GM23248 (cell line): ENCODE results near the gene LIMS2. TPM values are rescaled to one million over a fixed set of nuclear protein-coding genes. Genes with fewer than 3 reads are reported as not detected.
A peak's percentile ranks its signal among the peaks of the same experiment; 100 is the strongest.

Experiments used
- DNase-seq: peaks from one replicate; pipeline ENCODE4 v3.0.0-alpha.2; 2015
- H2AFZ ChIP-seq: fragments of 200-600 bp; sonication (generic); 2 replicates; pipeline ENCODE4 v1.6.1; 2016; ENCODE audit warnings: antibody characterized with exemption
- H3F3A ChIP-seq: fragments of 200-600 bp; sonication (generic); 2 replicates; pipeline ENCODE4 v1.6.1; 2016; ENCODE audit warnings: mild to moderate bottlenecking, antibody characterized with exemption, mixed run types; ENCODE audit not compliant: insufficient read depth
- H3K27ac ChIP-seq: fragments of 200-600 bp; sonication (generic); 2 replicates; pipeline ENCODE4 v1.5.1; 2016; ENCODE audit warnings: mild to moderate bottlenecking
- H3K27me3 ChIP-seq: fragments of 200-600 bp; sonication (generic); replicated peaks from 2 replicates; pipeline ENCODE4 v1.6.1; 2016; ENCODE audit warnings: mild to moderate bottlenecking; ENCODE audit not compliant: insufficient read depth
- H3K36me3 ChIP-seq: fragments of 200-600 bp; sonication (generic); 2 replicates; pipeline ENCODE4 v1.6.1; 2016; ENCODE audit warnings: low read depth, mild to moderate bottlenecking
- H3K4me1 ChIP-seq: fragments of 200-600 bp; sonication (generic); 2 replicates; pipeline ENCODE4 v1.6.1; 2016; ENCODE audit warnings: mild to moderate bottlenecking; ENCODE audit not compliant: insufficient read depth
- H3K4me2 ChIP-seq: fragments of 200-600 bp; sonication (generic); one replicate; pipeline ENCODE4 v1.6.1; 2016; ENCODE audit warnings: mild to moderate bottlenecking; ENCODE audit not compliant: unreplicated experiment
- H3K4me3 ChIP-seq: fragments of 200-600 bp; sonication (generic); 2 replicates; pipeline ENCODE4 v1.5.1; 2016; ENCODE audit warnings: mild to moderate bottlenecking
- H3K79me2 ChIP-seq: fragments of 200-600 bp; sonication (generic); 2 replicates; pipeline ENCODE4 v1.6.1; 2016; ENCODE audit warnings: mild to moderate bottlenecking; ENCODE audit not compliant: insufficient read depth
- H3K9ac ChIP-seq: fragments of 200-600 bp; sonication (generic); 2 replicates; pipeline ENCODE4 v1.6.1; 2016; ENCODE audit warnings: mild to moderate bottlenecking
- H3K9me2 ChIP-seq: fragments of 200-600 bp; sonication (generic); 2 replicates; pipeline ENCODE4 v1.6.1; 2016; ENCODE audit warnings: mixed run types, mild to moderate bottlenecking, moderate library complexity; ENCODE audit not compliant: insufficient read depth
- H3K9me3 ChIP-seq: fragments of 200-600 bp; sonication (generic); one replicate; pipeline ENCODE4 v1.6.1; 2017; ENCODE audit warnings: low read depth
- H4K20me1 ChIP-seq: fragments of 200-600 bp; sonication (generic); 2 replicates; pipeline ENCODE4 v1.6.0; 2016; ENCODE audit not compliant: insufficient read depth
- EZH2 ChIP-seq: fragments of 200-600 bp; sonication (generic); IDR thresholded peaks from 2 replicates; pipeline ENCODE4 v1.6.1; 2018; ENCODE audit warnings: antibody characterized with exemption, mild to moderate bottlenecking; ENCODE audit not compliant: insufficient read depth, poor library complexity, severe bottlenecking
- EZH2phosphoT487 ChIP-seq: fragments of 200-600 bp; sonication (generic); IDR thresholded peaks from 2 replicates; pipeline ENCODE4 v1.6.1; 2018; ENCODE audit warnings: antibody characterized with exemption, moderate library complexity, mild to moderate bottlenecking, low read depth; ENCODE audit not compliant: insufficient read depth
- WGBS, 2 experiments: methylation state at CpG; one replicate each; pipeline ENCODE4 v1.1.6; 2015 to 2017; ENCODE audit warnings: low lambda C conversion rate in 2 of 2, low coverage in 1 of 2; ENCODE audit errors: missing lambda C conversion rate in 2 of 2; 5-methylcytosine and 5-hydroxymethylcytosine counted together
- in situ Hi-C: fragments of 300-500 bp; cut with MboI; formaldehyde crosslinking; loops from 2 replicates; pipeline ENCODE4 v1.15.0; 2020
- polyA plus RNA-seq: library from polyadenylated mRNA; unstranded; fragments of >200 nt; fragmentation: Nextera tagmentation; extraction: Ambion mirVana; gene quantifications from 2 replicates; pipeline ENCODE4 v1.2.1, GENCODE V29; 2016
- total RNA-seq: library from RNA; depleted of rRNA; stranded (reverse); fragments of >200 nt; shearing (Covaris generic); gene quantifications from 2 replicates; pipeline ENCODE4 v1.2.3, GENCODE V29; 2014

LIMS2 gene
- total and polyA plus RNA-seq, 2 experiments from 2014 or later, result 7.2 to 30.4 TPM

- Histone ChIP-seq H3K36me3 (no peaks in the 10 kb centered on the region), H3K4me1 (peaks cover 9% of the 10 kb centered on the region), H3K9me2 (no peaks in the 10 kb centered on the region), H2AFZ (peak overlapping the region; percentile 66; the same call in 1 of the 2 replicates), H3K27ac (peak overlapping the region; percentile 55), H3K27me3 (no peaks in the 10 kb centered on the region), H3K79me2 (no peaks in the 10 kb centered on the region), H3K9ac (peak overlapping the region; percentile 52; the same call in 1 of the 2 replicates), H3K4me3 (no peak overlapping the region), H3K9me3 (no peaks in the 10 kb centered on the region), H4K20me1 (no peaks in the 10 kb centered on the region), H3F3A (no peaks in the 10 kb centered on the region), H3K4me2 (peak overlapping the region; percentile 50)
- no peak for TF ChIP-seq EZH2phosphoT487
- in situ Hi-C loops, result no loop called here
- WGBS, 2 experiments, result 72 to 85% methylated on average over 12 to 13 of the region's 13 CpGs
- no peak for DNase-seq
Observed at GRCh38 chr2:127637236-127637630, 38.1 kb downstream of the LIMS2 start.

- H4K20me1 ChIP-seq, result no peaks in the 10 kb centered on the region
- no peaks in the 10 kb centered on the region for H3K9me2 ChIP-seq
- no peaks in the 10 kb centered on the region for H3K79me2 ChIP-seq
- TF ChIP-seq EZH2, result no peak
- TF ChIP-seq EZH2phosphoT487, result no peak
- in situ Hi-C loops, result no loop called here
- 80 to 84% methylated on average over 22 to 32 of the region's 33 CpGs for WGBS, 2 experiments
- no peak overlapping the region for H3K4me2 ChIP-seq
- no peak overlapping the region for H3K27ac ChIP-seq
- no peak overlapping the region for H3K9ac ChIP-seq
- H3K4me1 ChIP-seq, result peaks cover 9% of the 10 kb centered on the region
- no peaks in the 10 kb centered on the region for H3K27me3 ChIP-seq
- H3K36me3 ChIP-seq, result no peaks in the 10 kb centered on the region
- H3K4me3 ChIP-seq, result no peak overlapping the region
- H3F3A ChIP-seq, result no peaks in the 10 kb centered on the region
- H2AFZ ChIP-seq, result no peak overlapping the region
- no peak for DNase-seq
- H3K9me3 ChIP-seq, result no peaks in the 10 kb centered on the region
Observed at GRCh38 chr2:127636248-127637235, 38.8 kb downstream of the LIMS2 start.

GRCh38 chr2:127635380-127636237 is 39.7 kb downstream of the LIMS2 start:
- no peak for DNase-seq
- Histone ChIP-seq H3K4me2 (no peak overlapping the region), H3K4me1 (peaks cover 9% of the 10 kb centered on the region), H3K79me2 (no peaks in the 10 kb centered on the region), H3K4me3 (no peak overlapping the region), H2AFZ (no peak overlapping the region), H3K27ac (no peak overlapping the region), H3K36me3 (no peaks in the 10 kb centered on the region), H3K27me3 (no peaks in the 10 kb centered on the region), H3K9me2 (no peaks in the 10 kb centered on the region), H3K9ac (no peak overlapping the region), H3K9me3 (no peaks in the 10 kb centered on the region), H4K20me1 (no peaks in the 10 kb centered on the region), H3F3A (no peaks in the 10 kb centered on the region)
- TF ChIP-seq EZH2phosphoT487 (no peak), EZH2 (no peak)
- in situ Hi-C loops, result no loop called here
- 90% methylated on average over 16 to 19 of the region's 19 CpGs for WGBS, 2 experiments

GRCh38 chr2:127634626-127635379 is 40.5 kb downstream of the LIMS2 start:
- peaks cover 9% of the 10 kb centered on the region for H3K4me1 ChIP-seq
- no peaks in the 10 kb centered on the region for H3K36me3 ChIP-seq
- H3K9me2 ChIP-seq, result no peaks in the 10 kb centered on the region
- no peak overlapping the region for H3K4me2 ChIP-seq
- no peak overlapping the region for H3K9ac ChIP-seq
- H3K27me3 ChIP-seq, result no peaks in the 10 kb centered on the region
- no peaks in the 10 kb centered on the region for H3F3A ChIP-seq
- no peak overlapping the region for H3K4me3 ChIP-seq
- H2AFZ ChIP-seq, result no peak overlapping the region
- no peaks in the 10 kb centered on the region for H4K20me1 ChIP-seq
- no peaks in the 10 kb centered on the region for H3K79me2 ChIP-seq
- H3K9me3 ChIP-seq, result no peaks in the 10 kb centered on the region
- 83 to 84% methylated on average over 11 to 17 of the region's 17 CpGs for WGBS, 2 experiments
- H3K27ac ChIP-seq, result no peak overlapping the region
- no peak for DNase-seq
- TF ChIP-seq EZH2, result no peak
- TF ChIP-seq EZH2phosphoT487, result no peak
- in situ Hi-C loops, result no loop called here
